ENCODE measurements around the gene NHLH2.

DNA sequence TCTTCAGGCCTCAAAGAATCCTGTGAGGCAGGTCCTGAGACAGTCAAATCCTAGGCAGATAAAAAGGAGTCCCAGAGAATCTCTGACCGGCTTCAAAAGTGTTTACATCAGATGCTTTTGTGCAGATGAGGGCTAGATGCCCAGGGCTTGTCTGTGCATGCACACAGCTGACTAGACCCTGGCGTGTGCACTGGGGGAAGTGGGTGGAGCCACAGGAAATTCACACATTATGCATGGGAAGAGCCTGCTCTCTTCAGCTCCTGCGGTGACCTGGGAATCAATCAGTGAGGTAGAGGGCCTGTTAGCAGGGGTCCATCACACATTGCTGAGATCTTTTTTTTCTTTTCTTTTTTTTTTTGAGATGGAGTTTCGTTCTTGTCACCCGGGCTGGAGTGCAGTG, 36.6 kb upstream of the NHLH2 start:
- TF ChIP-seq CTCF (IDR thresholded peaks at IDR 0.05) (no peak), POLR2AphosphoS5 (IDR thresholded peaks at IDR 0.05; ENCODE audit: low read depth, low read length) (no peak)
